Stimulated activated CD4-positive, alpha-beta T cell treated with anti-CD3 and anti-CD28 coated beads, Interleukin-12 subunit alpha, Interleukin-12 subunit beta, amount 100 ng/mL, for 4 hours (primary cell): ENCODE measurements around the gene AIG1.
"Not testable (repeated sequence)": the region's sequence is repeated elsewhere in the genome, so short reads cannot be mapped to it uniquely, and the experiment has no call there.

Experiments used
- DNase-seq: peaks from one replicate; pipeline ENCODE4 v3.0.0-alpha.2; 2020

Gene AIG1

DNA sequence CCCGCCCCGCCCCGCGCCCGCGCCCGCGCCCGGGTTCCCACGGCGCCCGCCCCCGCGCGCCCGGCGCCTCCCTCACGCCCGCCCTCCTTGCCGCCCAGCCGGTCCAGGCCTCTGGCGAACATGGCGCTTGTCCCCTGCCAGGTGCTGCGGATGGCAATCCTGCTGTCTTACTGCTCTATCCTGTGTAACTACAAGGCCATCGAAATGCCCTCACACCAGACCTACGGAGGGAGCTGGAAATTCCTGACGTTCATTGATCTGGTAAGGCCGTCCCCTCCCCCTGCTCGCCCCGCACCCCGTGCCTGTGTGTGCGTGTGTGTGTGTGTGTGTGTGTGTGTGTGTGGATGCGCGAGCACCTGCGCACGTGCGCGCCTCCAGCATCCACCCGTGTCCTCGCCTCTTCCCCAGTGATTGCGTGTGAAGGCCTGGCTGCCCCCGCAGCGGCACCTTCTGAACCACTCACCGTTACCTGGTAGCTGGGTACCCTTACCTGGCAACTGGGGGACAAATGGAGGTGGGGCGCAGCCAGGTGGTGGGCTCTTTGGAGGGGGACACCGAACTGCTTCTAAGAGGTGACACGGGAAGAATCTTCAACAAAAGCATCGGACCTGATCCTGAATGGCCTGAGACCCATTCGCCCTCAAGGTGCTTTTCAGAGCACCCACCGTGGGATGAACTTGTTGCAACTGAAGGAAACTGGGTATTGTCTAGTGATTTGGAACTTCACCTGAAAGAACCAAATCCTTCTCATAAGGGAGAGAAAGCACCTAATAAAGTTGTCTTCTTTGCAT, at the start of gene AIG1:
TSS of gene AIG1 (plus strand) at position 84 of the 791 bp plus-strand sequence. CDS start at position 121, 37 bp downstream.
- DNase-seq = peak; percentile 57

DNA sequence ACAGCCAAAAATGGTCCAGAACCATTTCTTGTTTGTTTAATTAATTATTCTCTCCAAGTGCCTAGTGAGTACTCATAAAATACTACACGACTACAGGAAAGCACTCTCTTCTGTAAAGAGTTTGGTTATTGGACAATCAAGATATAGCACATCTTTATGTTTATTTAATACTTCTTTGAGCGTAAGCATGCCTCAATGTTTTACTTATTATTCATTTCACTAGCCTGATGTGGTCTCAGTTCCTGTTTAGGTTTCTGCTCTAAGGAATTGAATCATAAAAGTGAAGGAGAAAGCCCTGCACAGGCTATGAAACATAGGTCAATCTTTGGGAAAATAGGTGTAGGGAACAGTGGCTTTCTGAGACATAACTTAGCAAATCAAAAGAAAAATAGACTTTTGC, 45.9 kb upstream of the AIG1 start:
- no peak for DNase-seq

GRCh38 chr6:143015300-143015706, 45.4 kb upstream of the AIG1 start:
- DNase-seq = no peak

DNA sequence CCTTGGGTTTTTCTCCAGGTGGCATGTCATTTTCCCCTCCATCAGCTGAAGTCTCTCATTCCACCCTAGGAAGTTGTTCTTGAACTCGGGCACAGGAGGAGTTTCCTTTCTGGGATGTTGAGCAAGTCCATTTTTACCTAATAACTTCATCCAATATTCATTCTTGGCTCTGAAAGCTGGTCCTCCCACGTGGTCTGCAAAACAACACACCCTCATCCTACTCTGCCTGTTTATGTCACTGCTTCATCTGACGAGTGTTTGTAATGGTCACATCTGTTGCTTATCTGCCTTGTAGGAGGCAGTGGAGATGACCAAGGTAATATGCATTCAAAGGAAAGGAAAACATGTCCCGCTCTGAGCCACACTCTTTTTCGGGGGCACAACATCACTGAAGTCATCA, 41.7 kb upstream of the AIG1 start:
- DNase-seq = no peak

DNA sequence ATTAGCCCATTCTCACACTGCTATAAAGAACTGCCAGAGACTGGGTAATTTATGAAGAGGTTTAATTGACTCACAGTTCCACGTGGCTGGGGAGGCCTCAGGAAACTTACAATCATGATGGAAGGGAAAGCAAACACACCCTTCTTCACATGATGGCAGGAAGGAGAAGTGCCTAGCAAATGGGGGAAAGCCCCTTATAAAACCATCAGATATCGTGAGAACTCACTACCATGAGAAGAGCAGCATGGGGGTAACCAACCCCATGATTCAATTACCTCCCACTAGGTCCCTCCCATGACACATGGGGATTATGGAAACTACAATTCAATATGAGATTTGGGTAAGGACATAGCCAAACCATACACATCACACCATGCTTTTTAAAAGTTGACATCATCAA, 39.8 kb upstream of the AIG1 start:
- DNase-seq = not testable (repeated sequence)

- DNase-seq = no peak
Measured at GRCh38 chr6:143021543-143021942, 39.1 kb upstream of the AIG1 start.

DNA sequence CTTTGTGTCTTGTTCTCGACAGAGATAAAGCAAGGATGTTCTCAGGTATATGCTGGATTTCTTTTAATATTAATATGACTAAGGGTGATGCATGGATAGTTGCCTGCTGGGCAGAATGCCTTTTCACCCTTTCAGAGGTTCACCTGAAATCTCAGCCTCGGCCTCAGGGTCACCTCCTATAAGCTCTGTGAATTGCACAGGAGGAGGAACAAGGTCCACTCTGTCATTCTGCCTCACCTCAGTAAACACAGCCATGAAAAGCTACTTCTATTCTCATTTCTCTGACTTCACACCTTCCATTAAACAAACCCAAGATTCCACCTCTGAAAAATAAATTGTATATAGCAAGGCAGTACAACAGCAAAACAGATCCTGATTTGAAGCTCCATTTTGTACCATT, 38.1 kb upstream of the AIG1 start:
- DNase-seq = no peak

DNA sequence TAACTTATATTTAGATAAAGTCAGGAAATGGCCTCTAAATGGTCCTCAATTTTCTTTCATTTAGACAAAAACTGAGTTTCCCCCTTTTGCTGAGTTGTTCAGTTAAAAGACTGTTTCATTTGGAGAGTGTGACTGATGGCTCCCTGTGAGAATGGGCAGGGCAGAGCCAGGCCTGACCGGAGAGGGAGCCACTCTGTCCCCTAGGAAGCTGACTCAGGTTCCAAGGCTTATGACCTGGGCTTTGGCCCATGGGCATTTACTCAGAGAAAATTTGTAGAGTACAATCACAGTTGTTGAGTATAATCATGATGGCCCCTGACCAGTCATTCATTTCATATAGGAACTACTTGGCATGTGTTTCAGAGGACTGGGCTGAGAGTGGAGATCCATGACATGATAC, 37.0 kb upstream of the AIG1 start:
- DNase-seq = no peak

- DNase-seq = no peak
Measured at GRCh38 chr6:143024977-143025376, 35.7 kb upstream of the AIG1 start.

GRCh38 chr6:143026696-143027449, 33.8 kb upstream of the AIG1 start:
- peak; percentile 48 for DNase-seq

DNA sequence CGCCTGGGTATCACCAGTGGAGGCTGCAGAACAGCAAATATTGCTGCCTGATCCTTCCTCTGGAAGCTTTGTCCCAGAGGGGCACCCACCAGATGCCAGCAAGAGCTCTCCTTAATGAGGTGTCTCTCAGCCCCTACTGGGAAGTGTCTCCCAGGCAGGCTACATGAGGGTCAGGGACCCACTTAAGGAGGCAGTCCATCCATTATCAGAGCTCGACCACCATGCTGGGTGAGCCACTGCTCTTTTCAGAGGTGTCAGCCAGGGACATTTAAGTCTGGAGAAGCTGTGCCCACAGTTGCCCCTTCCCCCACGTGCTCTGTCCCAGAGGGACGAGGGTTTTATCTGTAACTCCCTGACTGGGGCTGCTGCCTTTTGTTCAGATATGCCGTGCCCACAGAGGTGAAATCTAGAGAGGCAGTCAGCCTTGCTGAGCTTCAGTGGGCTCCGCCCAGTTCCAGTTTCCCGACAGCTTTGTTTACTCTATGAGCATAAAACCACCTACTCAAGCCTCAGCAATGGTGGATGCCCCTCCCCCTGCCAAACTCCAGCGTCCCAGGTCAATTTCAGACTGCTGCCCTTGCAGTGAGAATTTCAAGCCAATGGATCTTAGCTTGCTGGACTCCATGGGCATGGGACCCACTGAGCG, 25.9 kb upstream of the AIG1 start:
- no peak for DNase-seq

DNA sequence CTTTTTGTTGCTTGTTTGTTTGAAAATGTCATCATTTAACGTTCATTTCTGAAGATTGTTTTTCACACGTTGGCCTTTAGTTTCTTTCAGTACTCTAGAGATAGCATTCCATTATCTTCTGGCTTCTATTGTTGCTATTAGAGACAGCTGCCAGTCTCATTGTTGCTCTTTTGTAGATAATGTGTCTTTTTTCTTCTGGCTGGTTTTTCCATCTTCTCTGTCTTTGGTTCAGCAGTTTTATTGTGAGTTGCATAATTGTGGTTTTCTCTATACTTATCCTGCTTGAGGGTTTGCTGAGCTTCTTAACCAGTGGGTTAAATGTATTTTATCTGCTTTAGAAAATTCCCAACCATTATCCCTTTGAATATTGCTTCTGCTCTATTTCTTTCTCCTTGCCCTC, 23.2 kb upstream of the AIG1 start:
- no peak for DNase-seq

DNA sequence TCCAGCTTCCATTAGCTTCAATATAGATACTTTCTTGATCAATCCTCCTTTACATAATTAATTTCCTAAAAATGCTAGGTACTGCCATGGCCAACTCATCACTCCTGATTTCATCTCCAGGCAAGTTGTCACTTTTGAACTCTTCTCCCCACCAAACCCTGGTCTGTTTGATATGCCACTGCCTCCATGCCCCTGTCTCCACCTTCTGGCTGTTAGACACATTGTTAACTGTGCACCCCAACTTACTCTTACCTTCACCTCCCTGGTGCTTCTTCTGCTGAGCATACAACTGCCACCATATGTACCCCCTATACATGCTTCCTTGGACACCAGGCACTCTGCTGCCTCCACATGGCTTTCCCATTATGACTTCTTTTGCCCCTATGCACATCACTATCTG, 21.9 kb upstream of the AIG1 start:
- DNase-seq = no peak

GRCh38 chr6:143039548-143039947, 21.1 kb upstream of the AIG1 start:
- no peak for DNase-seq

DNA sequence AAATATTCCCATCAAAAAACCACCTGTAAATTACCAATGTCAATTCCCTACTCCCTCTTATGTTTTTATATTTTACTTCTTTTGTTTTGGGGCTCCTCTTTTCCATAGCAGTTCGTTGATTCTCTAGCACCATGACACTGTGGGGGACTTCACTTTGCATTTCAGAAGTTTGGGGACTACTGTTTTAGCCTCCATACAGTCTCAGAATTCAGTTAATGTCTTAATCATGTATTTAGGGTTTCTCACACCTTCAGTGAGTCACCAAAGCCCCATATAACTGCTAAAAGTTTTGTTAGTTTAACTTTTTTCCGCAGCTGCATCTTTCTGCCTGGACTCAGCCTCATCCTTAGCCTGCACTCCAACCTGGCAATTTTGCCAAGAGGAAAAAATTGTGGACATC, 20.7 kb upstream of the AIG1 start:
- no peak for DNase-seq

DNA sequence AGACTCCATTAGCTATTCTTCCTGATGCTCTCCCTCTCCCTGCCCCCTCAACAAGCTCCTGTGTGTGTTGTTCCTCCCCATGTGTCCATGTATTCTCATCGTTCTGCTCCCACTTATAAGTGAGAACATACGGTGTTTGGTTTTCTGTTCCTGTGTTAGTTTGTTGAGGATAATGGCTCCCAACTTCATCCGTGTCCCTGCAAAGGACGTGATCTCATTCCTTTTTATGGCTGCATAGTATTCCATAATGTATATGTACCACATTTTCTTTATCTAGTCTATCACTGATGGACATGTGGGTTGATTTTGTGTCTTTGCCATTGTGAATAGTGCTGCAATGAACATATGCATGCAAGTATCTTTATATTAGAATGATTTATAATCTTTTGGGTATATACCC, 16.3 kb upstream of the AIG1 start:
- DNase-seq = not testable (repeated sequence)

DNA sequence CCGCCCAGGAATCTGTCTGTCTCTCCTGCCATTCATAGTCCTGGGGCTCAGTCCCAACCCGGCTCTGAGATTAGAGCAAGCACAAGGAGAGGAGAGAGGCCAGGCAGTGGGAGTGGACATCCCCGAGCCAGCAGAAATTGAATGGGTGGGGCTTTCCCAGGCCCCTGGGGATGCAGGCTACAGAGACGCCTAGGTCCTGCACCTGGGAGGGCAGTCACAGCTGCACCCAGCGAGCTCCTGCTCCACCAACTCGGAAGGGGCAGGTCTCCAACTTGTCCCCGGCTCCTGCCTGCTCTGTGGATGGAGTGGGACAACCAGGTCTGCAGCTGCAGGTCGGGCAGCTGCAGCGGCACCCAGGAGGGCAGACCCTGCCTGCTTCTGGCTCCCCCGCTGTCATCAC, 11.1 kb upstream of the AIG1 start:
- DNase-seq = no peak

- no peak for DNase-seq
Measured at GRCh38 chr6:143050509-143050908, 10.2 kb upstream of the AIG1 start.

- DNase-seq = no peak
Measured at GRCh38 chr6:143052282-143052681, 8.4 kb upstream of the AIG1 start.

GRCh38 chr6:143053856-143054255, 6.8 kb upstream of the AIG1 start:
- DNase-seq = no peak

- no peak for DNase-seq
Measured at GRCh38 chr6:143054329-143054728, 6.4 kb upstream of the AIG1 start.

DNA sequence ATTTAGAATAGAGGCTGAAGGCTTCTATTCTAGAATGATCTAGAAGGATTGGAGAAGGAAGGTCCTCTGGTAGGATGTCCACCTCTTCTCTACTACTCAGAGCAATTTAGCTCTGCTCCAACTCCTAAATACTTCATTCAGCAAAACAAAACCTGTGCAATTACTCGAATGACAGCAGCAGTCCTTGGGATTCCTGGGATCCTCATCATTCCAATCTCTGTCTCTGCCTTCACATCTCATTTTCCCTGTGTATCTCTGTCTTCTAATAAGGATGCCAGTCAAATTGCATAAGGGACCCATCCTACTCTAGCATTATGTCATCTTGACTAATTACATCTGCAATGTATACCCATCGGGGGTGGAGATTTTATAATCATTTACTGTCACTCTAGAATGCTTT, 5.5 kb upstream of the AIG1 start:
- no peak for DNase-seq

GRCh38 chr6:143055891-143056290, 4.8 kb upstream of the AIG1 start:
- DNase-seq = no peak

DNA sequence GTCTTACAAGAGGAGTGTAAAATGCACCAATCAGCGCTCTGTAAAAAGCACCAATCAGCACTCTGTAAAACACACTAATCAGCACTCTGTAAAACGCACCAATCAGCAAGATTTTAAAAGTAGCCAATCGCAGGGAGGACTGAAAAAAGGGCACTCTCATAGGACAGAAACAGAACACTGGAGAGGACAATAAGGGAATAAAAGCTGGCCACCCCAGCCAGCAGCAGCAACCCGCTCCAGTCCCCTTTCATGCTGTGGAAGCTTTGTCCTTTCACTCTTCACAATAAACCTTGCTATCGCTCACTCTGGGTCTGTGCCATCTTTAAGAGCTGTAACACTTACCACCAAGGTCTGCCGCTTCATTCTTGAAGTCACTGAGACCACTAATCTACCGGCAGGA, 1.7 kb upstream of the AIG1 start:
- no peak for DNase-seq
